T-helper 1 cell (primary cell): ENCODE data around the gene FANCB.

Experiments used
- DNase-seq, 5 donors: peaks; one replicate each; pipeline ENCODE4 v3.0.0-alpha.2; 2012 to 2020
- total RNA-seq, 4 donors: gene quantifications; one replicate each; lab custom pipeline; 2026; lab: John Stamatoyannopoulos, UW

FANCB gene
- total RNA-seq = 1.6 to 6.8 (median 4.2) reads per million in 4 donors

DNA sequence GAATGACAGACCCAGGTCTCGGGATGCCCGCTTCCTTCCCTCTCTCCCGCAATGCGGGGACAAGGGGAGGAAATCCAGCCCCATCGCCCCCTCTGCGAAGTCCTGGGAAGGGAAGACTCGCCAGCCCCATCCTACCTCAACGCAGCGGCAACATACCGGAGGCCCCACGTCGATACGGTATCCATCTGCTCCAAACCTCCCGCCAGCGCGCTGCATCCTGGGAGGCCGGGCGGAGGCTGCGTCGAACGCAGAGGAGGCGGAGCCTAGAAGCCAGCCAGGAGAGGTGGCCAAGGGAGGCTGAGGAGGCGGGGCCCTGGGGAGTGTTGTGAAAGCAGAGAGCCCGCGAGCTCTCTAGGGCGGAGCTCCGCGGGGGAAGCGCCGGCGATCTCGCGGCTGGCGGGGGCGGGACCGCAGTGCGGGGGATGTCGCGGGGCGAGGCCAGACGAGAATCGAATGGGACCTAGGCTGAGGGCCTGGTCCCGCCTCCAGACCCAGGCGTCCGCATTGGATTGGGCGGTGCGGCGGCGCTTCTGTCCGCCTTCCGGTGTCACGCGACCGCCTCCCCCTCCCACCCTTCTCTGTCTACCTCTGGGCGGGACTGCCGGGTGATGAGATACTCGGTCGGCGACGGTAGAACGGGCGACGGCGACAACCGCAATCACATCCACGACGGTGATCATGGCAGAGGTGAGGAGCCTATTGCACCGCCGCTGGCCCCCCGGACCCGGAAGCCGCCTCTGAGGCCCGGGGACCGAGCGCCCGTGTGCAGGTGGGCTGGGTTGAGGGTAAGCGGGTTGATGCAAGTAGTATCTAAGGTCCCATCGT, at the start of gene FANCB, which contains the start of gene MOSPD2:
Gene FANCB (minus strand): TSS at position 219 of the 825 bp plus-strand sequence. CDS start 7,559 bp downstream, outside the sequence.
Gene MOSPD2 (plus strand): TSS at position 571 of the 825 bp plus-strand sequence. CDS start 108 bp downstream, at position 679.
- peak; percentile 86 to 97 (median 90) for DNase-seq

DNA sequence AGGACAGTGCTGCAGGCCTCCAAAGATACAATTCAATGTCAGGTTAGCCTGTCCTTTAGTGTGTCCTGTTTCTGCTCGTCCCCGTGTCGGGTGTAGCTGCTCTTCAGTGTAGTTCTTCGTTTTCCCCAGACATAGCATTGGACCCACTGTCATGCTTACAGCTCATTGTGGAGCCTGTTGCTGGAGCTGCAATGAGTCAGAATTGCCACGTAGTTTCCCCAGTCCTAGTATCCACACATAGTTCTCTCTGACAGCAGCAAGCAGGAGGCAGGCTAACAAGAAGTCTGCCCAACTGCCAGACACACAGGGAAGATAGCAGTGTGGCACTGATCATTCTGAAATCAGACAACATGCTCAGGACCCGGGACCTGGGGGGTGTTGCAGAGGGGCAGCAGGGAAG, 49.6 kb upstream of the FANCB start:
- DNase-seq = no peak

DNA sequence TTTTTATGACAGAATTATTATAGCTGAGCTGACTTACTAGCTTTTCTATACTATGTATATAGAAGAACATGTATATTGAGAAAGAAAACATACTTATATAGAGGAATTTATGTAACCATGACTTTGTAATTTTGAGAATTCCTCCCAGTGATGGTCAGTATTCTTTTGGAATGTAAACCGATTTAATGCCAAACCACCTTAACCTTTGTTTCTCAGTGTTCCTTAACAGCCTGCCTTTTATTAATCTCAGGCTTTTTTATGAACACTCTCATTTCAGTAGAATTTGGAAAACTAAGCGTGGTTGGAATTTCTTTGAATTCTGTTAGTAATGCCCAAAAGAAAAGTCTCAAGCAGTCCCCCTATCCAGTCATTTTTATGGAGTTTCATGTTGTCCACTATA, 47.3 kb upstream of the FANCB start:
- no peak for DNase-seq

DNA sequence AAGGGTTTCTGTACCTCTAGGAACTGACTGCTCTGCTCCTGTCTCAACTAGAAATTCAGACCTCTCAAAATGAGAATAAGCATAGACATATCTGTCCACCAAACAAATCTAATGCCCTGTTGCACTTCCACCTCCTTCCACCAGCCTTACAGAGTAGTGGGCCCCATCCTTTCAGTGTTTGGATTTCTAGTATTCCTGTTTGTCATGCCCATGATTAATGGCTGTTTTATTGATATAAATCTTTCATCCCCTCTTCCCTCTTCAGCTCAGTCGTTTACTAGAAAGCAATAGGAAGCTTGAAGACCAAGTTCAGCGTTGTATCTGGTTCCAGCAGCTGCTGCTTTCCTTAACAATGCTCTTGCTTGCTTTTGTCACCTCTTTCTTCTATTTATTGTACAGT, 46.5 kb upstream of the FANCB start:
- no peak for DNase-seq

DNA sequence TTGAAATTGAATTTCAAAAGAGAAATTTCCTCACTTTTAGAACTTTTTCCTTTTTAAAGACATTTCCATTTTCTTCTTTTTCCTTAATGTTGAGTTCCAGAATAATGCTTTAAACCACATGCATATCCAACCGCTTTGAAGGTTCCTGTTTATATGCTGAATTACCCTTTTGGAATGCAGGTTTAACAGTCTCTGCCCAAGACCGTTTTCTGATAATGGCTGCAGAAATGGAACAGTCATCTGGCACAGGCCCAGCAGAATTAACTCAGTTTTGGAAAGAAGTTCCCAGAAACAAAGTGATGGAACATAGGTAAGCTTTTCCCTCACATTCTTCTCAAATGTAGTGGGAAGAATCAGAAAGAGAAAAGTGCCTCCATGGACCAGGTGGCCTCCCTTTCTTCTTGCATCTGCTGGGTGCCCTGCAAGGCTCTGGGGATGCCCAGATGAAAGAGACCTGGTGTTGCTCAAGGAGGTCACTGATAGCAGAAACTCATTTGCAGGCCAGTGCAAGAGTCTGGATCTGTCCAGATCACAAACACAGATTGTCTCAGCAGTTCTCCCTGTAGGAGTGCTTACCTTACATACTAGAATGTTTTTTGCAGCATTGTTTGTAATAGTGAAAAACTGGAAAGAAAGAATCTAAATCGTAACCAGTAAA, 43.3 kb upstream of the FANCB start:
- DNase-seq = no peak

DNA sequence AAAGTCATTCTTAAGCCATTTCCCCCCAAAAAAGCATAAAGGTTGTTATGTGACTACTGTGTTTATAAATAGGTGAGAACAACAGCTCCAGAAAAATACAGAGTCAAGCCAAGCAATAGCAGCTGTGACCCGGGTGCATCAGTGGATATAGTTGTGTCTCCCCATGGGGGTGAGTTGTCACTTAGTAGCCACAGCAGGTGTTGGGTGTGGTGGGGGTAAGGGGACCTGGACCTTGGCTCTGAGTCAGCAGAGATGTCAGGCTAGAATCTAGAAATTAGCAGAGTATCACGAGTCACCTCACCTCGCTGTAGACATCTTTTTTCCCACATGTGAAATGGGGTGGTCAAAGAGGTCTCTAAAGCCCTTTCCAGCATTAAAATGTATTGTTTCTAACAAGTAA, 42.7 kb upstream of the FANCB start:
- DNase-seq = no peak

DNA sequence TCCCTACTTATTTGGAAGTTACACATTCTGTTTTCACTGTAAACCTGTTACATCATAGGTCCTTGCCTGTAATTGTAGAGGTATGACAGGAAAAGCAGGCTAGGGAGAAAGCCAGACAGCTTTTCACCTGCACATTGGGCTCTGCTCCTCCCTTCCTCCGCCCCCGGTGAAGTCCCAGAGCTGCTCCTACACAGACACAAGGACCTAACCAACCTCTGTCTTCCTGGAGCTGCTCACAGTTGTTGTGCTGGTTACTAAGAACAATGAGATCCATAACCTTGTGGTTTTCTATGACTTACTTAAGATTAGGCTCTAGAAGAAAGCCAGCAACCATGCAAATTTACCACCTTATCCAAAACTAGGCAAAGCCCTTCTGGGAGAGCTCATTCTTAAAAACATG, 40.4 kb upstream of the FANCB start:
- DNase-seq = no peak

DNA sequence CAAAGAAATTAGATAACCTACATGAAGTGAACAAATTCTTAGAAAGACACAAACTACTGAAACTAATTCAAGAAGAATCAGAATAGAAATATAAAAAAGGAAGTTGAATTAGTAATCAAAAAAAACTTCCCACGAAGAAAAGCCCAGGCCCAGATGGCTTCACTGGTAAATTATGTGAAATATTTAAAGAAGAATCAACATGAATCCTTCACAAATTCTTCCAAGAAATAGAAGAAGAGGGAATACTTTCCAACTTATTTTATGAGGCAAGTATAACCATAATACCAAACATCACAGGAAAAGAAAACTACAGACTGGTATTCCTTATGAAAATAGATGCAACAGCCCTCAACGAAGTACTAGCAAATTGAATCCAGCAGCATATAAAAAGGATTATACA, 31.0 kb upstream of the FANCB start:
- DNase-seq = no peak

DNA sequence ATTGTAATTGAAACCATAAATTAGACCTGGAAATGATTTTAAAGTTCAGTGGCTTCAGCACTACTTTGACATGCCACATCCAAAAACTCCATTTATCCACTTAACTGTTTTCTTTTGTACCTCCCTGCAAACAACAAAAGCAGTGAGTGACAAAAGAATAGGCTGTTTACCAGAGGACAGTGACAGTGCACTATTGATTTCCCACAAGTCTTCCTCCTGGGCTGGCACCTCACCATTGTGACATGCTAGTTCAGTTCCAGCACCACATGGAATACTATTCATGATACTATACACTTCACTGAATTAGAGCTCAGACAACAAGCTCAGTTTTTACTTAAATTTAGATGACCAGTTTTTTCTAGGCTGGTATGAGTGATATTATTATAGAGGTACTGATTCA, 29.7 kb upstream of the FANCB start:
- DNase-seq = no peak

DNA sequence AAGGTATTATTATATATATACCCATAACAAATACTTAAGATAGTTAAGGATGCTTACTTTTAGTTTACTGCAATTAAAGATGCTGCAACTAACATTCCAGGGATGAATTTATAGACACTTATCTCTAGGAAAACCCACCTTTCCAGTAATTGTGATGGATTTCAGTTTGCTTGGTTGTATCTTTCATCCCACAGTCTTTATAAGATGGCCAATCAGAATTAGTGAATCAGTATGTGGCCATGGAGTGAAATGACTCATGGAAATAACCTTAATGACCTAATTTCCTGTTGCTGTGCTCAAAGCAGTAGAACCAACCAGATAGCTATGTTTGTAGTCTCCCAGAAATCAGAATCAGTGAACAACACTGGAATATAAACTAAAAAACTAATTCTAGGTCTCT, 26.7 kb upstream of the FANCB start:
- peak in 1 of 5 donors; percentile 37 for DNase-seq

DNA sequence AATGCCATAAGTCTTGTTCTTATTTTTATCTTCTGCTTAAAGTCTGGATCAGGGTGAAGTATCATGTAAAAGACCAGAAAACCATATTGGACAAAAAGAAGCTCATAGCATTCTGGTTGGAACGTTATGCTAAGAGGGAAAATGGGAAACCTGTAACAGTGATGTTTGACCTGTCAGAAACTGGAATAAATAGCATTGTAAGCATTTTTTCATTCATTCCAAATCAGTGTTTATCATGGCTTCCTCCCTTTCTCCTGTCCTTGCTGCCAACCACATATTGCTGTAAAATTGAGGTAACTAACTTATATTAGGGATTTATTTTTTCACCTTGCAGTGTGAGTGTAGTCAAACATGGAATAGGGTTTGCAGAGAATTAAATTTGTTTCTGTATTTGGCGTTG, 24.2 kb upstream of the FANCB start:
- no peak for DNase-seq

DNA sequence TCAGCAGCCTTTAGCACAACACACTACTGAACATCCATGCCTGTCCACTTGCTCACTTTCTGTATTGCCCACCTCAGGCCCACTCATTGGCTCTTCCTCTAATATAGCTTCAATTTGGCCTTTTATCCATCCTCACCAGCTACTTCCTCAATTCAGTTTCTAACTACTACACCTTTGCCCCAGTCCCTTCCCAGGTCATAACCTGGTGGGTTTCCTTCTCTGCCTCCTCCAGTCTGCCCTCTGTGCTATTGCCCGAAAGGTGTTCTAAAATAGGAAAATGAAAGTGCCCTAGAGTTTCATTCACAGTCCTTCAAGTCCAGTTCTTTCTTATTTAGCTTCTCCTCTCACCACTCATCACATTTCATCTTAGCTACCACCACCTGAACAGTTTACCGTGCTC, 23.4 kb upstream of the FANCB start:
- no peak for DNase-seq

DNA sequence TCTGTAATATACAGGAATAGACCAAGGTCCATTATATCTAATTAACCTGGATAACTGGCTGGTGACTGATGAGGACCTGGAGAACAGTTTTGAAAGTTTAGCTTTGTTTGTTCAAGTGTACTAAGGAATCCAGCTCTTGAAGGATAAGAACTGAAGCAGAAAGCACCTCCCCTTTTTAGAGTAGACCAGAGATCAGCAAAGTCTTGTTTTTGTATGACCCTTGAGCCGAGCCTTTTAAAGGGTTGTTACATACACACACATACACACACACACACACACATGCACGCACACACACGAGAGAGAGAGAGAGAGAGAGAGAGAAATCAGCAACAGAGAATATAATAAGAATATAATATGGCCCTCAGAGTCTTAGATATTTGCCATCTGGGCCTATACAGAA, 13.4 kb upstream of the FANCB start:
- DNase-seq = no peak

DNA sequence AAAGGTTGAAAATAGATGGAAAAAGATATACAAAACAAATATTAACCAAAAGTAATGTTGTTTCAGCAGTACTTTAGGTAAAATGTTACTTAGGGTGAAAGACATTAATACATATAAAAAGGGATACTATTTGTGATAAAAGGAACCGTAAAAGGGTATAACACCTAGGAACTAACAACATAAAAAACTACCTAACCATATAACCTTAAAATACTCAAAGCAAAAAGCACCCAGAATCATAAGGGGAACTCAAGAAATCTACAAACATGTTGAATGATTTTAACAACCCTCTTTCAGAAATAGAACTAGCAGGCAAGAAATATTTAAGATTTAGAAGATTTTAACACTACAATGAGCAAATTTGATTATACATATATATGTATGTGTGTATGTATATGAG, 11.8 kb upstream of the FANCB start:
- DNase-seq = no peak

DNA sequence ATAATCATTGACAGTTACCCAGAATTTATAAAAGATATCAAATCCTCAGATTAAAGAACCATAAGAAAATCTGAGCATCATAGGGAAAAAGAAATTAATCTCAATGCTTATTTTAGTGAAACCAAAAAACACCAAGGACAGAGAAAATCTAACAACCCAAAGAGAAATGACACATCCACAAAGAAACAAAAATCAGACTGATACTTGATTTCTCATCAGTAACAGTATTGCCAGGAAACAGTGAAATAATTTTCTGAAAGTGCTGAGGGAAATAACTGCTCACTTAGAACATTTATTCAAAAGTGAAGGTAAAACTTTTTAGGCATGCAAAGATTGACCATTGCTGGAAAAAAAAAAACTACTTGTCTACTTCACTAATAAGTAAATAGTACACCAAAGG, 11.0 kb upstream of the FANCB start:
- DNase-seq = peak in 1 of 5 donors; percentile 1

DNA sequence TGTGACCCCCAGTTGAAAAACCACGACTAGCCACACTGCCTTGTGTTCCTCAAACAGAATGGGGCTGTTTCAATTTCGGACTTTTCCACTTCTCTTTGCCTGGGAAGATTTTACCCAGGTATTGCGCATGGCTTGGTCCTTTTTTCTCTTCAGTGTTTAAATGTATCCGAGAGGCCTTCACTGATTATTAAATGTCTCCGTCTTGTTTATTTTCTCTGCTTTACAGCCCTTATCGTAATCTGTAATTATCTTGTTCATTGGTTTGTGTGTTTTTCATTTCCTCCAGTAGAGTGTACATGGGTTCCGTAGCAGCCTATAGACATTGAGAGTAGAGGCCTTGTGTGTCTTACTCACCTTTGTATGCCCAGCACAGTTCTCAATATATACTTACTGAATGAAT, 2.8 kb upstream of the FANCB start:
- no peak for DNase-seq

DNA sequence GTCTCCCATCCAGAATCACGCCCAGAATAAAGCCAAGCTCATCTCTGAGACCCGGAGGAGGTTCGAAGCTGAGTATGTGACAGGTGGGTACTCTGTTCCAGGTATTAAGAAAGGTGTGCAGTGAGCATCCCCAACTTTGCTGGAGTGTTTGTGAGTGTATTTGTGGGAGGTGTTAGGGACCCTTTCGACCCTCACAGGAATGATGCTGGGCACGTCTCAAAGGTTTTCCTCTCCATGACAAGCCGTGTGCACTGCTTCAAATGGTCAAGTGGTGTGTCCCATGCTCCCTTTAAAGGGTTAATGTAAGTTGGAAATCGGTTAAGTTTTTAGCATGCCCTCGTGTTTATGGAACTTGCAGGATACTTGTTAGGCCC, 794 bp upstream of the FANCB start:
- DNase-seq = no peak

DNA sequence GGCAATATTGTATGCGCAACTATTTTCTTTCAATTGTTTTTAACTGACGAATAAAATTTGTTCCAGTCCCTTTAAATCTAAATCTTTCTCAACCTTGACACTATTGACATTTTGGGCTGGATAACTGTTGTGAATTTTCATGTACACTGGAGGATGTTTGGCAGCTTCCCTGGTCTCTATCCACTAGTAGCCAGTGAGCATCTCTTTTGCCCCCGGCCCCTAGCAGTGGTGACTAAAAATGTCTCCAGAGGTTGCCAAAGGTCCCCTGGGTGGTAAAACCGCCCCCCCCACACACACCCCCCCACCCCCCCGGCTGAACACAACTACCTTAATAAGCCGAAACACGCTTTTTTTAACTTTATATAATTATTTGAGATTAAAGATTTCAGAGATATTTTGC, 514 bp downstream of the FANCB start:
- DNase-seq = no peak

DNA sequence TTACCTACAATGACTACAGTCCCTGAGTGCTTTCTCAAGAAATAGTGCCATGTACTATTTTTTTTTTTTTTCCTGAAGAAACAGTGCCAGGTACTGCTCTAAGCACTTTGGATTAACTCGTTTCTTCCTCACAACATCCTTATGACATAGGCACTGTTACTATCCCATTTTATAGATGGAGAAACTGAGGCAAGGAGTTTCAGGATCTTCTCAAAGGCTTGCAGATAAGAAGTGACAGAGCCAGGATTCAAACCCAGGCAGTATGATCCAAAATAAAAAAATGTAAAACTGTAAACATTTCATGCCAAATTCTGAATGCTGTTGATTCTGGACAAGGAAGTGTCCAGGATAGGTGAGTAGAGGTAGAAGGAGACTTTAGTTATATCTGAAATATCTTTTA, 1.1 kb downstream of the FANCB start:
- DNase-seq = no peak

DNA sequence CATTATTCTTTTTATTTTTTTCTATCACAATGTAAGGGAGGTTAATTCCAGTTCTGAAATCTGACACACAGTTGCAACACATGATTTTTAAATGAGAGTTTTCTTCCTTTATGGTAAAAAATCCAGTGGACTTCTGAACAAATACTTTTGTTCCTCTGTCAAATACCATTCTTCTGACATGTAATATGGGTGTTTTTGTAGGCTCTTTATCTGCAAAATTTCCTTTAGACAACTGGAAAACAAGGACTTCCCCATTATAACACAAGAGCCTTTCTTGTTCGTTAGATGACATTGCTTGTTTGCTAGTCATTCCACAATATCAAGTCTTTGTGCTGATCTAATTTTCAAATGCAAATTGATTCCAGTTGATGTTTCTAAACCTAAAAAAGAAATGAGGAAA, 7.7 kb downstream of the FANCB start:
- no peak for DNase-seq

DNA sequence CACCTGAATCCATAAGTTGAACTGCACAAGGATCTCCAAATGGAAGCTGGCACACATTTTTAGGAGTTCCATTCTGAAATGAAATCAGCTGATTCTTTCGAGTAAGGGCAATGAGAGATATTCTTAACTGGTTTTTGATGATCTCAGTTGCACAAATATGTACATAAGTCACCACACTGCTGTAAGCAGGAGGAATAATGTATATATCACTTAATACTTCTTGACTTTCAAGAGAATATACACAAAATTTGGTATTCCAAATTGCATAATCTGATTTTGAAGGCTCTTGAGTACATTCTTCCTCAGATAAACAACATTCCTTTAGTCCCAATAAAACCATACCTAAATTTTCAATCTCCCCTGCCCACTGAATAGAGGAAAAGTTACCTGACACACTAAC, 8.2 kb downstream of the FANCB start:
- DNase-seq = no peak

DNA sequence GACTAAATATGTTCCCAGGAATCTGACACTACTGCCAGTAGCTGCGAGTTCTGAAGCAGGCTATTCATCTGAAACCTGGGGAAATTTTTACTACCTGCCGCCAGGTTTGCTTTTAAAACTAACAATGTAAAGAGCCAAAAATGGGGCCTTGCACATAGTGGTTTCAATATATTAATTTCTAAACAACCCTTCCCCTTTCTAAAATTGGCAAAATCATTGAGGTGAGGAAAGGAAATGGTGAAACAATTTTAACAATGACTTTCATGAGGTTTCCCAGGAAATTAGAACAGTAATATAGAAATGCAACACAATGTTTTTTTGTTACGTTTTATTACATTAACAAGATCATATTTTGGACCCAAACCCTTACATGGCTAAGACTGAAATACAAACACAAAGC, 21.3 kb downstream of the FANCB start:
- no peak for DNase-seq

DNA sequence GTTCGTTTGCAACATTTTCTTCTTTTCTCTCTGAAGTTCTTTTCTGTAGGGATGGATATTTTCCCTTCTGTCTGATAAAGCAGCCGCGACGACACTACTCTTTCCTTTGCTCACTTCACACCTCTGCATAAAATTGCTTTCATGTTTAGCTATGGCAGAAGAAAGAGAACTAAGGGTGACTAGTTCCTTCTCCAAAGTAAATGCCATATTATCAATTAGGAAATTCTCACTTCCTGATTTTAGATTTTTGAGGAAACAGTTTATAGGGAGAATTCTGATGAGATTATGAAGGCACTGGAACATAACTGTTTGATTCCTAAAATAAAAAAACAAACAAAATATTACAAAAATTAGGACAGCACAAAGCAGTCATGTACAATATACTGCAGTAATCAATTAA, 29.2 kb downstream of the FANCB start:
- no peak for DNase-seq

DNA sequence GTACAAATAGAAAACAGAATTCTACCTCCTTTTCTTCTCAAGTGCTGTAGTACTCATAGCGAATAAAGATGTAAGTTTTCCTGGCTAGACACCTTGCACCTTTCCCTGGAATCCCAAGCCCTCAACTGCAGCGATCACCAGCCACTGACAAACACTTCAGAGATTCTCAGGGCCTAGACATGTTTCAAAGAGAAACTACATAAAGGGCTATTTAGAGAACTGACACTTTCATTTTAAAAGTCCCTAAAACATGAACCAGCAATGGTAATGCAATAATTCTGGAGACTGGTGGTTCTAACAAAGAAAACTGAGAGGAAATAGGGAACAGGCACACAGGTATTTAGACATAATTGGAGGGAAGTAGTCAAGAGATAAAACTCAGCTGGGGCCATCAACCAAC, 35.7 kb downstream of the FANCB start:
- DNase-seq = no peak
